IgD-negative memory B cell (primary cell): ENCODE measurements around the gene DDX21. TPM values are rescaled to one million over a fixed set of nuclear protein-coding genes. Genes with fewer than 3 reads are reported as not detected.
"Not testable (repeated sequence)": the region's sequence is repeated elsewhere in the genome, so short reads cannot be mapped to it uniquely, and the experiment has no call there.

Source experiments
- H3K27ac Mint-ChIP-seq, 3 donors: one replicate each; pipeline ENCODE4 v1.8.0; 2020 to 2022; ENCODE audit warnings: mild to moderate bottlenecking in 3 of 3, mixed read lengths in 3 of 3, moderate library complexity in 1 of 3
- H3K27me3 Mint-ChIP-seq: one replicate; pipeline ENCODE4 v1.8.0; 2021; ENCODE audit warnings: mixed read lengths
- H3K36me3 Mint-ChIP-seq: one replicate; pipeline ENCODE4 v1.8.0; 2020; ENCODE audit warnings: mild to moderate bottlenecking, mixed read lengths
- H3K4me1 Mint-ChIP-seq, 3 donors: one replicate each; pipeline ENCODE4 v1.8.0; 2020 to 2022; ENCODE audit warnings: mixed read lengths in 3 of 3, mild to moderate bottlenecking in 1 of 3
- H3K4me3 Mint-ChIP-seq, 4 donors: one replicate each; pipeline ENCODE4 v1.8.0; 2020 to 2022; ENCODE audit warnings: mild to moderate bottlenecking in 4 of 4, mixed read lengths in 4 of 4, moderate library complexity in 3 of 4
- H3K9me3 Mint-ChIP-seq, 3 donors: one replicate each; pipeline ENCODE4 v1.8.0; 2020 to 2021; ENCODE audit warnings: mixed read lengths in 3 of 3, mild to moderate bottlenecking in 1 of 3
- polyA plus RNA-seq: library from polyadenylated mRNA; unstranded; fragments of 300-500 nt; fragmentation: Illumina TruSeq; gene quantifications from one replicate; pipeline ENCODE4 v1.2.3, GENCODE V29; 2021

Gene DDX21
- polyA plus RNA-seq, result 16.1 TPM

- peaks cover 5% of the 10 kb centered on the region for H3K36me3 Mint-ChIP-seq
- H3K4me3 Mint-ChIP-seq, result peak within 1 kb of the TSS; percentile 96 to 100 (median 100)
- no peaks in the 10 kb centered on the region for H3K27me3 Mint-ChIP-seq
- H3K9me3 Mint-ChIP-seq, result no peaks in the 10 kb centered on the region
- H3K4me1 Mint-ChIP-seq, result peaks cover 23 to 30% (median 26%) of the 10 kb centered on the region in 3 donors
- peak within 1 kb of the TSS; percentile 99 to 100 (median 100) for H3K27ac Mint-ChIP-seq
Observed at GRCh38 chr10:68955832-68956532, at the start of gene DDX21. TSS of gene DDX21 (plus strand) at chr10:68956170. CDS start at chr10:68956226, 56 bp downstream.

- Mint-ChIP-seq H3K9me3 (no peaks in the 10 kb centered on the region), H3K36me3 (no peaks in the 10 kb centered on the region), H3K27ac (peak overlapping the region in 1 of 3 donors; percentile 43), H3K27me3 (no peaks in the 10 kb centered on the region), H3K4me1 (peaks cover 0 to 4% (median 2%) of the 10 kb centered on the region in 3 donors), H3K4me3 (no peak overlapping the region)
Observed at GRCh38 chr10:68924593-68924992, 31.4 kb upstream of the DDX21 start.

DNA sequence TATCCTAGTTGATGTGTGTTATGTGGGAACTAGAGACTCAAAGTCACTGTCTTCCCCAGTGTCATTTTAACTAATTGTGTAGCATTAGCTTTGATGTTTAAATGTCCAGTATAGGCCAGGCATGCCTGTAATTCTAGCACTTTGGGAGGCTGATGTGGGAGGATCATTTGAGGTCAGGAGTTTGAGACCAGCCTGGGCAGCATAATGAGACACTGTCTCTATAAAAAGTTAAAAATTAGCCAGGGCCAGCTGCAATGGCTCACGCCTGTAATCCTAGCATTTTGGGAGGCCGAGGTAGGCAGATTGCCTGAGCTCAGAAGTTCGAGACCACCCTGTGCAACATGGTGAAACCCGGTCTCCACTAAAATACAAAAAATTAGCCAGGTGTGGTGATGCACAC lies 30.5 kb upstream of the DDX21 start:
- peaks cover 2% of the 10 kb centered on the region for H3K36me3 Mint-ChIP-seq
- H3K27ac Mint-ChIP-seq, result no peak overlapping the region
- H3K27me3 Mint-ChIP-seq, result no peaks in the 10 kb centered on the region
- no peaks in the 10 kb centered on the region for H3K9me3 Mint-ChIP-seq
- H3K4me1 Mint-ChIP-seq, result peaks cover 0 to 4% (median 2%) of the 10 kb centered on the region in 3 donors
- H3K4me3 Mint-ChIP-seq, result no peak overlapping the region

GRCh38 chr10:68929157-68929556 lies 26.8 kb upstream of the DDX21 start:
- not testable (repeated sequence) for H3K27me3 Mint-ChIP-seq, H3K36me3 Mint-ChIP-seq, H3K9me3 Mint-ChIP-seq, H3K4me1 Mint-ChIP-seq, H3K4me3 Mint-ChIP-seq
- H3K27ac Mint-ChIP-seq, result peak overlapping the region in 1 of 3 donors; percentile 53

- not testable (repeated sequence) for H3K27me3 Mint-ChIP-seq, H3K4me1 Mint-ChIP-seq, H3K4me3 Mint-ChIP-seq, H3K27ac Mint-ChIP-seq, H3K9me3 Mint-ChIP-seq, H3K36me3 Mint-ChIP-seq
Observed at GRCh38 chr10:68929888-68930287, 26.1 kb upstream of the DDX21 start.

DNA sequence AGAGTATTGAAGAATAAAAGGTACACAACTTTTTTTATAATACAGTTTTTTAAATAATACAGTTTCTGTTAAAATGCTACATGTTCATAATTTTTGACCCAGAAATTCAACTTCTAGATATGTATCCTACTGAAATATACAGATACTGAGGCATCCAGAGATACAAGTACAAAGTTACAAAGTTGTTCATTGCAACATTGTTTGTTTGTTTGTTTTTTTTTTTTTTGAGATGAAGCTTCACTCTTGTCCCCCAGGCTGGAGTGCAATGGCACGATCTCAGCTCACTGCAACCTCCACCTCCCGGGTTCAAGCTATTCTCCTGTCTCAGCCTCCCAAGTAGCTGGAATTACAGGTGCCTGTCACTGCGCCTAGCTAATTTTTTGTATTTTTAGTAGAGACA lies 23.1 kb upstream of the DDX21 start:
- not testable (repeated sequence) for H3K36me3 Mint-ChIP-seq

DNA sequence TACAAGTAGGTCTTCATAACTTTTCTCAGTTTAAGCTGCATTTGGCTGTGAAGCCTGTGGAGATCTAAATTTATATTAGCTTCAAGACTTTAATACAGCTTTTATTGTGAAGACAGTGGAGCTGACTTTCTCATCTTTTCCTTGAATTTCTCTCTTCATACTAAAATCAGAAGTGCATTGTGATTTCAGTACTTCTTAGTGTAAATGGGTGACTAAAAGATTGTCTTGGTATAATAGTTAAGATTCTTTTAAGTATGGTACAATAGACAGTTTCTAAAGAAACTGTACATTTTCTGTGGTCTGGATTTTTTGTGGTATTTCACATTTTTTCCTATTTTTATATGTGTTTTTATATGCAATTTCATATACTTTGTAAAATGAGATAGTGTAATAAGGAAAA lies 21.0 kb upstream of the DDX21 start:
- Mint-ChIP-seq H3K27me3 (no peaks in the 10 kb centered on the region), H3K27ac (no peak overlapping the region), H3K36me3 (peaks cover 3% of the 10 kb centered on the region)

More for the DNA sequence above, 23.1 kb upstream of the DDX21 start:
- H3K4me3 Mint-ChIP-seq, H3K4me1 Mint-ChIP-seq, H3K9me3 Mint-ChIP-seq, H3K27me3 Mint-ChIP-seq: not testable (repeated sequence)
- peak overlapping the region in 1 of 3 donors; percentile 31 for H3K27ac Mint-ChIP-seq

GRCh38 chr10:68938117-68938516 lies 17.9 kb upstream of the DDX21 start:
- Mint-ChIP-seq H3K4me3 (no peak overlapping the region), H3K27ac (peak overlapping the region in 1 of 3 donors; percentile 76), H3K4me1 (no peaks in the 10 kb centered on the region), H3K27me3 (no peaks in the 10 kb centered on the region), H3K36me3 (peaks cover 2% of the 10 kb centered on the region), H3K9me3 (no peaks in the 10 kb centered on the region)

More for the DNA sequence above, 21.0 kb upstream of the DDX21 start:
- Mint-ChIP-seq H3K4me1 (no peaks in the 10 kb centered on the region), H3K9me3 (no peaks in the 10 kb centered on the region), H3K4me3 (no peak overlapping the region)

GRCh38 chr10:68938884-68939283 lies 17.1 kb upstream of the DDX21 start:
- Mint-ChIP-seq H3K9me3 (no peaks in the 10 kb centered on the region), H3K4me1 (no peaks in the 10 kb centered on the region), H3K27ac (peak overlapping the region in 1 of 3 donors; percentile 76), H3K4me3 (no peak overlapping the region), H3K36me3 (peaks cover 2% of the 10 kb centered on the region), H3K27me3 (no peaks in the 10 kb centered on the region)

GRCh38 chr10:68940917-68941316 lies 15.1 kb upstream of the DDX21 start:
- not testable (repeated sequence) for H3K27me3 Mint-ChIP-seq, H3K36me3 Mint-ChIP-seq, H3K4me3 Mint-ChIP-seq, H3K27ac Mint-ChIP-seq, H3K4me1 Mint-ChIP-seq, H3K9me3 Mint-ChIP-seq

GRCh38 chr10:68950598-68950997 lies 5.4 kb upstream of the DDX21 start:
- Mint-ChIP-seq H3K9me3 (no peaks in the 10 kb centered on the region), H3K4me3 (no peak overlapping the region), H3K27ac (no peak overlapping the region), H3K4me1 (peaks cover 2 to 4% (median 4%) of the 10 kb centered on the region in 3 donors), H3K27me3 (no peaks in the 10 kb centered on the region), H3K36me3 (peaks cover 4% of the 10 kb centered on the region)

GRCh38 chr10:68954904-68955303 lies 1.1 kb upstream of the DDX21 start:
- H3K27me3 Mint-ChIP-seq, result no peaks in the 10 kb centered on the region
- H3K4me3 Mint-ChIP-seq, result peak overlapping the region; percentile 41 to 96 (median 64)

GRCh38 chr10:68955355-68955831 lies 577 bp upstream of the DDX21 start:
- H3K36me3 Mint-ChIP-seq, result peaks cover 5% of the 10 kb centered on the region
- H3K4me3 Mint-ChIP-seq, result peak overlapping the region; percentile 96 to 100 (median 100)
- peak overlapping the region; percentile 99 to 100 (median 100) for H3K27ac Mint-ChIP-seq
- H3K9me3 Mint-ChIP-seq, result no peaks in the 10 kb centered on the region
- H3K27me3 Mint-ChIP-seq, result no peaks in the 10 kb centered on the region
- peaks cover 23 to 30% (median 26%) of the 10 kb centered on the region in 3 donors for H3K4me1 Mint-ChIP-seq

More at GRCh38 chr10:68954904-68955303, 1.1 kb upstream of the DDX21 start:
- H3K36me3 Mint-ChIP-seq, result peaks cover 2% of the 10 kb centered on the region
- peaks cover 22 to 28% (median 22%) of the 10 kb centered on the region in 3 donors for H3K4me1 Mint-ChIP-seq
- H3K27ac Mint-ChIP-seq, result peak overlapping the region in 2 of 3 donors; percentile 23 to 99
- no peaks in the 10 kb centered on the region for H3K9me3 Mint-ChIP-seq

DNA sequence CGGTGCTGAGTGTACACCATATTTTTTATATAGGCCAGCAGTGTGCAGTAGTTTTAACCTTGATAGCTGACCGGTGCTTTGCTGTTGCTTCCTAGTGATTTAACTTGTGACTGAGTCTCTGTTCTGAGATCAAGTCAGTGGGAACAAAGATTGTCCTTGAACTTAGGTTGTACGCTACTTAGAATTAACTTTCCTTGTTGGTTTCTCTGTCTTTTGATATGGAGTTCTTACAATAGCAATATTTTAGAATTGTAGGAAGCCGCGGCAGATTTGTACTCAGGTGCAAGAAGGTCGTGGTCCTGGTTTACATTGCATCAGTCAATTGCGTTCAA lies 1.3 kb downstream of the DDX21 start:
- no peaks in the 10 kb centered on the region for H3K27me3 Mint-ChIP-seq
- peak overlapping the region; percentile 96 to 100 (median 100) for H3K4me3 Mint-ChIP-seq
- peaks cover 26 to 39% (median 28%) of the 10 kb centered on the region in 3 donors for H3K4me1 Mint-ChIP-seq

DNA sequence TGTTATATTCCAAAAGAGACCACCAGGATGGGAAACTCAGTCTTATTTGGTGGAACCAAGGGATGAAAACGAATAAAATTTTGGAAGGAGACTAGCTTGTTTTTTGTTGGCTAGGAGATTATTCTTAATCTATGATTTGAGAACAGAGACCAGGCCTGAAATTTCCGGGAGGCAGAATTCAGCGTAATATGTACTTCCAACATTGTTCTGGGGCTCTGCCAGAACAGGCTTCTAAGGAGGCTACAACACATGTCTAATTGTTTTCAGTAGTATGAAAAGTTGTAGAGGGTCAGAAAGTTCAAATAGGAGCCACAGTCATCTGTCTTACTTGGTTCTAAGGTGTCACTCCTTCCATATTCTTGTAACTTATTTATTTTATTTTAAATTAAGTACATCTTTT lies 1.7 kb downstream of the DDX21 start:
- no peaks in the 10 kb centered on the region for H3K27me3 Mint-ChIP-seq
- peaks cover 26 to 39% (median 28%) of the 10 kb centered on the region in 3 donors for H3K4me1 Mint-ChIP-seq
- peak overlapping the region; percentile 96 to 100 (median 100) for H3K4me3 Mint-ChIP-seq
- no peaks in the 10 kb centered on the region for H3K9me3 Mint-ChIP-seq
- H3K27ac Mint-ChIP-seq, result peak overlapping the region; percentile 99 to 100 (median 100)
- H3K36me3 Mint-ChIP-seq, result peaks cover 5% of the 10 kb centered on the region

More for the DNA sequence above, 1.3 kb downstream of the DDX21 start:
- no peaks in the 10 kb centered on the region for H3K9me3 Mint-ChIP-seq
- peaks cover 5% of the 10 kb centered on the region for H3K36me3 Mint-ChIP-seq
- H3K27ac Mint-ChIP-seq, result peak overlapping the region; percentile 99 to 100 (median 100)
